Esophagus muscularis mucosa (tissue), 4 donors: ENCODE data around the gene VRK1. TPM values are rescaled to one million over a fixed set of nuclear protein-coding genes. Genes with fewer than 3 reads are reported as not detected.

Source experiments
- DNase-seq: peaks from one replicate; pipeline ENCODE4 v3.0.0-alpha.2; 2017; ENCODE audit errors: extremely low spot score
- H3K27ac ChIP-seq, 4 donors: fragments of 200-600 bp; sonication (generic); replicated peaks in 1 of 4; 1 replicate in 3 of 4; 2 replicates in 1 of 4; pipeline ENCODE4 v1.5.1; 2016 to 2019; ENCODE audit warnings: mild to moderate bottlenecking in 1 of 4
- H3K27me3 ChIP-seq, 4 donors: fragments of 200-600 bp; sonication (generic); one replicate each; pipeline versions ENCODE4 v1.5.1 to v1.6.0; 2016 to 2019
- H3K36me3 ChIP-seq, 4 donors: fragments of 200-600 bp; sonication (generic); one replicate each; pipeline ENCODE4 v1.5.1; 2016 to 2019
- H3K4me1 ChIP-seq, 4 donors: fragments of 200-600 bp; sonication (generic); one replicate each; pipeline ENCODE4 v1.5.1; 2016 to 2019
- H3K4me3 ChIP-seq, 4 donors: fragments of 200-600 bp; sonication (generic); 1 replicate in 2 of 4; 2 replicates in 2 of 4; pipeline ENCODE4 v1.5.1; 2016 to 2019; ENCODE audit warnings: mild to moderate bottlenecking in 4 of 4, moderate library complexity in 1 of 4
- H3K9me3 ChIP-seq, 4 donors: fragments of 200-600 bp; sonication (generic); 1 replicate in 3 of 4; 2 replicates in 1 of 4; pipeline ENCODE4 v1.5.1; 2016 to 2019
- EP300 ChIP-seq: sonication (generic); formaldehyde crosslinking; IDR thresholded peaks from one replicate; pipeline ENCODE4 v1.6.1; 2017; ENCODE audit warnings: antibody characterized with exemption
- POLR2A ChIP-seq: fragments of 450-650 bp; IDR thresholded peaks from one replicate; pipeline ENCODE4 v1.6.1; 2017; ENCODE audit warnings: antibody characterized with exemption, moderate library complexity, mild to moderate bottlenecking, low read depth
- POLR2AphosphoS5 ChIP-seq, 2 donors: sonication (generic); formaldehyde crosslinking; IDR thresholded peaks; one replicate each; pipeline ENCODE4 v1.6.1; 2017; ENCODE audit warnings: antibody characterized with exemption in 2 of 2
- WGBS: methylation state at CpG from one replicate; pipeline ENCODE4 v1.1.5; 2018; 5-methylcytosine and 5-hydroxymethylcytosine counted together
- intact Hi-C: fragments of 100-400 bp; cut with DNase I; formaldehyde crosslinking; loops from one replicate; pipeline ENCODE4 v1.15.1; 2023
- total RNA-seq, 4 donors: library from RNA; depleted of rRNA; stranded (reverse); fragments of >200 nt; gene quantifications; one replicate each; pipeline versions ENCODE4 v1.1.0 to v1.2.1, GENCODE V29; 2016
- TF ChIP-seq, protein P1 (sequence below), 3 experiments: fragments of 200-600 bp in 2 of 3; fragments of 450-650 bp in 1 of 3; sonication (generic) in 2 of 3; IDR thresholded peaks; one replicate each; pipeline ENCODE4 v1.5.1; 2017 to 2019; ENCODE audit warnings: antibody characterized with exemption in 3 of 3, mild to moderate bottlenecking in 2 of 3, moderate library complexity in 1 of 3

The VRK1 gene
- total RNA-seq, 4 donors from 2014 or later, result 10.1 to 17.9 (median 14.3) TPM

DNA sequence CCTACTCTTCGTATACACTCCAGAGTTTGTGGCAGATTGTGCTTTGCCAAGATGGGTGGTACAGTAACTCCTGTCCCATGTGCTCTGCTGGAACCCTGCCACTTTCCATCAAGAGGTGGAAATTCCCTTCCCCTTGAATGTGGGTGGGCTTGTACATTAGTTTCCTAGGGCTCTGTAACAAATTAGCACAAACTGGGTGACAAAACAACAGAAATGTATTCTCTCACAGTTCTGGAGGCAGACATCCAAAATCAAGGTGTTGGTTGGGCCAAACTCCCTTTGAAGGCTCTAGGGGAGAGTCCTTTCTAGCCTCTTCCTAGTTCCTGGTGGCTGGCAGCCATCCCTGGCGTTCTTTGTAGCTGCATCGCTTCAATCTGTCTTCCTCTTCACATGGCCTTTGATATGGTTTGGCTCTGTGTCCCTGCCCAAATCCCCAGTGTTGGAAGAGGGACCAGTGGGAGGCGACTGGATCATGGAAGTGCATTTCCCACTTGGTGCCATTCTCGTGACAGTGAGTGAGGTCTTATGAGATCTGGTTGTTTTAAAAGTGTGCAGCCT is 117.5 kb downstream of the VRK1 start:
- no peak for DNase-seq
- TF ChIP-seq EP300 (no peak), POLR2A (no peak), POLR2AphosphoS5 (IDR thresholded peaks at IDR 0.05) (no peak)
- TF ChIP-seq, protein P1, sequence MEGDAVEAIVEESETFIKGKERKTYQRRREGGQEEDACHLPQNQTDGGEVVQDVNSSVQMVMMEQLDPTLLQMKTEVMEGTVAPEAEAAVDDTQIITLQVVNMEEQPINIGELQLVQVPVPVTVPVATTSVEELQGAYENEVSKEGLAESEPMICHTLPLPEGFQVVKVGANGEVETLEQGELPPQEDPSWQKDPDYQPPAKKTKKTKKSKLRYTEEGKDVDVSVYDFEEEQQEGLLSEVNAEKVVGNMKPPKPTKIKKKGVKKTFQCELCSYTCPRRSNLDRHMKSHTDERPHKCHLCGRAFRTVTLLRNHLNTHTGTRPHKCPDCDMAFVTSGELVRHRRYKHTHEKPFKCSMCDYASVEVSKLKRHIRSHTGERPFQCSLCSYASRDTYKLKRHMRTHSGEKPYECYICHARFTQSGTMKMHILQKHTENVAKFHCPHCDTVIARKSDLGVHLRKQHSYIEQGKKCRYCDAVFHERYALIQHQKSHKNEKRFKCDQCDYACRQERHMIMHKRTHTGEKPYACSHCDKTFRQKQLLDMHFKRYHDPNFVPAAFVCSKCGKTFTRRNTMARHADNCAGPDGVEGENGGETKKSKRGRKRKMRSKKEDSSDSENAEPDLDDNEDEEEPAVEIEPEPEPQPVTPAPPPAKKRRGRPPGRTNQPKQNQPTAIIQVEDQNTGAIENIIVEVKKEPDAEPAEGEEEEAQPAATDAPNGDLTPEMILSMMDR (IDR thresholded peaks at IDR 0.05), result no peak

DNA sequence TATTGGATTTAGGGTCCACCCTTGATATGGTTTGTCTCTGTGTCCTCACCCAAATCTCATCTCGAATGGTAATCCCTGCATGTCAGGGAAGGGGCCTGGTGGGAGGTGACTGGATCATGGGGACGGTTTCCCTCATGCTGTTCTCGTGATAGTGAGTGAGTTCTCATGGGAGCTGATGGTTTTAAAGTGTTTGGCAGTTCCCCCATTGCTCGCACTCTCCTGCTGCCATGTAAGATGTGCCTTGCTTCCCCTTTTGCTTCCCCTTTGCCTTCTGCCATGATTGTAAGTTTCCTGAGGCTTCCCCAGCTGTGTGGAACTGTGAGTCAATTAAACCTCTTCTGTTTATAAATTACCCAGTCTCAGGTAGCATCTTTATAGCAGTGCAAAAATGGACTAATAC is 118.3 kb downstream of the VRK1 start:
- intact Hi-C loops, result no loop called here
- H3K4me3 ChIP-seq, result no peak overlapping the region

More for the DNA sequence above, 117.5 kb downstream of the VRK1 start:
- Histone ChIP-seq H3K27ac (no peak overlapping the region), H3K36me3 (no peaks in the 10 kb centered on the region), H3K4me3 (no peak overlapping the region), H3K9me3 (peaks cover 0 to 18% (median 9%) of the 10 kb centered on the region in 4 donors), H3K27me3 (no peaks in the 10 kb centered on the region), H3K4me1 (no peaks in the 10 kb centered on the region)
- 76% methylated on average over 5 of the region's 5 CpGs for WGBS
- intact Hi-C loops, result no loop called here

DNA sequence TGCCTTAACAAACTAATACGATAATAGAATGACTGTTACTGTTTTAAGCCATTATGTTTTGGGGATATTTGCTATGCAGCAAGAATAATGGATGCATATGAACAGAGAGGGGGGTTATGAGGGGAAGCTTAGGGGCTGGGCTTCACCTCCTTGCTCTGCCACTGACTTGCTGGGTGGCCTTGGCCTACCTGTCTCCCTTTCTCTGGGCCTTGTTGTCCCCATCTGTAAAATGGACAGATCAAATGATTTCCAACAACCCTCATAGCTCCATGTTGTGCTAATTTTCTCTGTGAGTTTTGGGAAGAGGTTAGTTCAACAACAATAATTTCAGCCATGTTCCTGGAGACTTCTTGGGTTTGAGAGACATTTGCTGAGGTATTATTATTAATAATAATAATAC is 119.6 kb downstream of the VRK1 start:
- Histone ChIP-seq H3K36me3 (no peaks in the 10 kb centered on the region), H3K27me3 (no peaks in the 10 kb centered on the region), H3K4me1 (no peaks in the 10 kb centered on the region), H3K27ac (no peak overlapping the region), H3K9me3 (peaks cover 0 to 17% (median 4%) of the 10 kb centered on the region in 4 donors), H3K4me3 (no peak overlapping the region)
- no peak for TF ChIP-seq POLR2A
- DNase-seq, result no peak
- WGBS, result 88% methylated on average over 1 of the region's 1 CpG
- intact Hi-C loops, result no loop called here

More for the DNA sequence above, 118.3 kb downstream of the VRK1 start:
- Histone ChIP-seq H3K36me3 (no peaks in the 10 kb centered on the region), H3K9me3 (peaks cover 0 to 10% (median 5%) of the 10 kb centered on the region in 4 donors), H3K27me3 (no peaks in the 10 kb centered on the region), H3K27ac (no peak overlapping the region), H3K4me1 (no peaks in the 10 kb centered on the region)
- 94% methylated on average over 4 of the region's 4 CpGs for WGBS
- DNase-seq, result no peak
- no peak for TF ChIP-seq EP300
- TF ChIP-seq, protein P1 (IDR thresholded peaks at IDR 0.05), result no peak
- no peak for TF ChIP-seq POLR2AphosphoS5 (IDR thresholded peaks at IDR 0.05)
- TF ChIP-seq POLR2A, result no peak

DNA sequence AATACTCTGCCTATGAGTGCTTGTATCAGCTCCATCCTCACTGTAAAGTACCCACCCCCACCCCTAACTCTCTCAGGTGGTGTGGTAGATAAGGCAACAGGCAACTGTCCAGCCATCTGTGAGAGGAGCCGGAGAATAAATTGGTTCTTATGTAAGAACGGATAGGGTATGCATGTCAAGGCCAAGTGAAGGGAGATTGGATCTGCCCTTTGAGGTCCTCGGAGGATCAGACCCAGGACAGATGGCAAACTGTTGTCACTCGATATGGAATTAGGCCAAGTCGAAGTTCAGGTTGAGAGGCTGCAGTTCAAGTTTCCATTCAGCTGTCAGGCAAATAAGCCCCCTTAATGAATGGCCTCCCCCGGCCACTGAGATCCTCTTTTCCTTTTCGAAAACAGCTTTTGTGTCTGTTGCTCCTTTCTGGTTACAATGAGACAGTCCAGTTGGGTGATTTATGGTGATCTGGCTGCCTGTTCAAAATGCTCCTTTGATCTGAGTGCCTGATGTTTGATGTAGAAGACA is 120.3 kb downstream of the VRK1 start:
- H3K36me3 ChIP-seq, result no peaks in the 10 kb centered on the region
- intact Hi-C loops, result no loop called here
- no peaks in the 10 kb centered on the region for H3K4me1 ChIP-seq
- no peak overlapping the region for H3K27ac ChIP-seq
- DNase-seq, result no peak
- H3K27me3 ChIP-seq, result no peaks in the 10 kb centered on the region
- 66% methylated on average over 7 of the region's 7 CpGs for WGBS
- TF ChIP-seq POLR2A (no peak), POLR2AphosphoS5 (IDR thresholded peaks at IDR 0.05) (no peak), EP300 (no peak)
- TF ChIP-seq, protein P1 (IDR thresholded peaks at IDR 0.05), result no peak
- H3K9me3 ChIP-seq, result peaks cover 0 to 23% (median 4%) of the 10 kb centered on the region in 4 donors
- H3K4me3 ChIP-seq, result no peak overlapping the region

DNA sequence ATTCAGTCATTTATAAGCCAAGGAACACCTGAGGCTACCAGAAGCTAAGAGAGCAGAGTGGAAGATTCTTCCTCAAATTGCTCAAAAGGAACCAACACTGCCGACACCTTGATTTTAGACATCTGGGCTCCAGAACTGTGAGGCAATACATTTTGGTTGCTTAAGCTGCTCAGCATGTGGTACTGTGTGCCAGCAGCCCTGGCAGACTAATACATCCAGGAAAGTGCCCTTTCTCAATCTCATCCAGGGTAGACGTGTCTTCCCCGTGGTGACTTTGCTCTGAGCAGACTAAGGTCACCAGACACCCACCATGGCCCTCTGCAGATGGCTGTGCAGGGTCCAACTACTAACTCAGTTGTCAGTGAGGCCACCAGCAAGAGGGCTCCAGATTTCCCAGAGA is 122.8 kb downstream of the VRK1 start:
- H3K27ac ChIP-seq, result no peak overlapping the region
- intact Hi-C loops, result no loop called here
- no peaks in the 10 kb centered on the region for H3K27me3 ChIP-seq
- H3K36me3 ChIP-seq, result no peaks in the 10 kb centered on the region
- 79% methylated on average over 3 of the region's 3 CpGs for WGBS
- no peak overlapping the region for H3K4me3 ChIP-seq
- TF ChIP-seq POLR2A (no peak), EP300 (no peak), POLR2AphosphoS5 (IDR thresholded peaks at IDR 0.05) (no peak)
- TF ChIP-seq, protein P1 (IDR thresholded peaks at IDR 0.05), result no peak
- no peaks in the 10 kb centered on the region for H3K4me1 ChIP-seq
- no peak for DNase-seq
- H3K9me3 ChIP-seq, result peaks cover 0 to 22% (median 4%) of the 10 kb centered on the region in 4 donors
